CD8-positive, alpha-beta memory T cell (primary cell): ENCODE data around the gene HIF1AN. TPM values are rescaled to one million over a fixed set of nuclear protein-coding genes. Genes with fewer than 3 reads are reported as not detected.

Experiments
- polyA plus RNA-seq: library from polyadenylated mRNA; unstranded; fragments of 300-500 nt; fragmentation: Illumina TruSeq; gene quantifications from one replicate; pipeline ENCODE4 v1.2.3, GENCODE V29; 2021
- total RNA-seq, 2 experiments: library from RNA; stranded (reverse); gene quantifications; one replicate each; pipeline ENCODE4 v1.2.3, GENCODE V29; 2021

The HIF1AN gene
- total and polyA plus RNA-seq, 3 experiments from 2014 or later, result 29.7 to 52.8 (median 48.6) TPM

Other genes starting within 250 kb of the HIF1AN start
- gene BLOC1S2, start 249.3 kb upstream of the HIF1AN start, total RNA-seq, result 10 to 100 TPM; 69.7 to 73.2 TPM
- 74.6 TPM for gene BLOC1S2, start 249.3 kb upstream of the HIF1AN start, polyA plus RNA-seq
- not detected for gene PKD2L1, start 205.7 kb upstream of the HIF1AN start, total RNA-seq
- not detected for gene PKD2L1, start 205.7 kb upstream of the HIF1AN start, polyA plus RNA-seq
- gene SCD, start 188.7 kb upstream of the HIF1AN start, total RNA-seq, result 10 to 100 TPM; 43.9 to 45.3 TPM
- 5.1 TPM for gene SCD, start 188.7 kb upstream of the HIF1AN start, polyA plus RNA-seq
- gene WNT8B, start 72.9 kb upstream of the HIF1AN start, total RNA-seq, result not detected
- not detected for gene WNT8B, start 72.9 kb upstream of the HIF1AN start, polyA plus RNA-seq
- 10 to 100 TPM; 15.4 to 15.8 TPM for gene SEC31B, start 16.1 kb upstream of the HIF1AN start, total RNA-seq
- gene SEC31B, start 16.1 kb upstream of the HIF1AN start, polyA plus RNA-seq, result 2.3 TPM
- 100 to 1,000 TPM; 242 to 246 TPM for gene NDUFB8, start 6.1 kb upstream of the HIF1AN start, total RNA-seq
- gene NDUFB8, start 6.1 kb upstream of the HIF1AN start, polyA plus RNA-seq, result 488 TPM
- gene PAX2, start 209.6 kb downstream of the HIF1AN start, total RNA-seq, result under 1 TPM in 1 of 2 experiments, not detected in 1; 0.04 TPM
- not detected for gene PAX2, start 209.6 kb downstream of the HIF1AN start, polyA plus RNA-seq